Uterus (tissue), 4 donors: ENCODE measurements around the gene CTCF. TPM values are rescaled to one million over a fixed set of nuclear protein-coding genes. Genes with fewer than 3 reads are reported as not detected.

ENCODE experiments used
- DNase-seq, 2 donors: peaks; one replicate each; pipeline ENCODE4 v3.0.0-alpha.2; 2019 to 2020
- H3K27ac ChIP-seq, 2 donors: fragments of 200-600 bp; sonication (generic); 1 replicate in 1 of 2; 2 replicates in 1 of 2; pipeline ENCODE4 v1.5.1; 2016 to 2018
- H3K27me3 ChIP-seq, 2 donors: fragments of 200-600 bp; sonication (generic); one replicate each; pipeline ENCODE4 v1.5.1; 2018 to 2019; ENCODE audit warnings: control low read depth in 1 of 2
- H3K36me3 ChIP-seq, 2 donors: fragments of 200-600 bp; sonication (generic); one replicate each; pipeline ENCODE4 v1.5.1; 2019; ENCODE audit warnings: control low read depth in 1 of 2
- H3K4me1 ChIP-seq, 2 donors: fragments of 200-600 bp; sonication (generic); one replicate each; pipeline ENCODE4 v1.5.1; 2018 to 2019; ENCODE audit warnings: control low read depth in 1 of 2
- H3K4me3 ChIP-seq, 2 donors: fragments of 200-600 bp; sonication (generic); 1 replicate in 1 of 2; 2 replicates in 1 of 2; pipeline ENCODE4 v1.5.1; 2018 to 2019; ENCODE audit warnings: mild to moderate bottlenecking in 1 of 2
- H3K9me3 ChIP-seq, 2 donors: fragments of 200-600 bp; sonication (generic); one replicate each; pipeline ENCODE4 v1.5.1; 2019; ENCODE audit warnings: control low read depth in 1 of 2
- CTCF ChIP-seq, 4 experiments: fragments of 200-600 bp in 2 of 4; fragments of 450-650 bp in 2 of 4; sonication (generic) in 2 of 4; IDR thresholded peaks; one replicate each; pipeline ENCODE4 v1.5.1; 2016 to 2019; ENCODE audit warnings: antibody characterized with exemption in 4 of 4, mild to moderate bottlenecking in 2 of 4, moderate library complexity in 1 of 4
- POLR2A ChIP-seq, 2 donors: fragments of 450-650 bp; IDR thresholded peaks; one replicate each; pipeline ENCODE4 v1.6.1; 2016; ENCODE audit warnings: antibody characterized with exemption in 2 of 2, mild to moderate bottlenecking in 1 of 2, moderate library complexity in 1 of 2
- intact Hi-C: fragments of 100-400 bp; cut with DNase I; formaldehyde crosslinking; loops from one replicate; pipeline ENCODE4 v1.15.1; 2023; ENCODE audit warnings: low total_unique reads
- total RNA-seq, 4 donors: library from RNA; depleted of rRNA in 3 of 4; stranded (reverse); fragments of >200 nt in 3 of 4; gene quantifications; one replicate each; pipeline versions ENCODE4 v1.1.0 to v1.2.4, GENCODE V29; 2014 to 2023
- donor health status: DM: yes; HTN: yes; CAD: no.

The CTCF gene
- total RNA-seq, 4 donors from 2014 or later = 24.8 to 54.1 (median 43.7) TPM

- H3K27ac ChIP-seq = no peak overlapping the region
- peaks cover 32 to 35% of the 10 kb centered on the region in 2 donors for H3K27me3 ChIP-seq
- no peak overlapping the region for H3K4me3 ChIP-seq
- no peak for DNase-seq
- no peaks in the 10 kb centered on the region for H3K36me3 ChIP-seq
- intact Hi-C loops = no loop called here
- H3K4me1 ChIP-seq = peaks cover 0 to 18% of the 10 kb centered on the region in 2 donors
- no peaks in the 10 kb centered on the region for H3K9me3 ChIP-seq
- no peak for TF ChIP-seq CTCF (IDR thresholded peaks at IDR 0.05)
- TF ChIP-seq POLR2A (IDR thresholded peaks at IDR 0.05) = no peak
These were observed 86.6 kb downstream of the CTCF start for GRCh38 chr16:67648764-67649407.

- intact Hi-C loops = no loop called here
- no peak overlapping the region for H3K4me3 ChIP-seq
These were observed 87.2 kb downstream of the CTCF start for GRCh38 chr16:67649494-67649931.

GRCh38 chr16:67650023-67650422 is 87.7 kb downstream of the CTCF start:
- intact Hi-C loops = no loop called here
- Histone ChIP-seq H3K27ac (no peak overlapping the region), H3K27me3 (peaks cover 33 to 46% of the 10 kb centered on the region in 2 donors), H3K36me3 (no peaks in the 10 kb centered on the region), H3K9me3 (no peaks in the 10 kb centered on the region), H3K4me1 (peaks cover 0 to 15% of the 10 kb centered on the region in 2 donors), H3K4me3 (no peak overlapping the region)
- no peak for TF ChIP-seq CTCF (IDR thresholded peaks at IDR 0.05)
- no peak for DNase-seq

More at GRCh38 chr16:67649494-67649931, 87.2 kb downstream of the CTCF start:
- no peak for TF ChIP-seq POLR2A (IDR thresholded peaks at IDR 0.05)
- no peak for TF ChIP-seq CTCF (IDR thresholded peaks at IDR 0.05)
- no peaks in the 10 kb centered on the region for H3K9me3 ChIP-seq
- H3K27ac ChIP-seq = no peak overlapping the region
- H3K4me1 ChIP-seq = peaks cover 0 to 18% of the 10 kb centered on the region in 2 donors
- no peak for DNase-seq
- H3K27me3 ChIP-seq = peaks cover 33 to 41% of the 10 kb centered on the region in 2 donors
- no peaks in the 10 kb centered on the region for H3K36me3 ChIP-seq

GRCh38 chr16:67651039-67651438 is 88.7 kb downstream of the CTCF start:
- H3K4me1 ChIP-seq = peaks cover 0 to 13% of the 10 kb centered on the region in 2 donors
- TF ChIP-seq POLR2A (IDR thresholded peaks at IDR 0.05) (no peak), CTCF (IDR thresholded peaks at IDR 0.05) (no peak)
- no peaks in the 10 kb centered on the region for H3K9me3 ChIP-seq
- no peaks in the 10 kb centered on the region for H3K36me3 ChIP-seq
- peak in 1 of 2 donors; percentile 9 for DNase-seq
- no peak overlapping the region for H3K27ac ChIP-seq
- peaks cover 30 to 37% of the 10 kb centered on the region in 2 donors for H3K27me3 ChIP-seq
- intact Hi-C loops = no loop called here
- no peak overlapping the region for H3K4me3 ChIP-seq

GRCh38 chr16:67651847-67652246 is 89.5 kb downstream of the CTCF start:
- Histone ChIP-seq H3K4me3 (no peak overlapping the region), H3K27ac (no peak overlapping the region), H3K27me3 (peaks cover 30 to 36% of the 10 kb centered on the region in 2 donors), H3K36me3 (no peaks in the 10 kb centered on the region), H3K9me3 (no peaks in the 10 kb centered on the region), H3K4me1 (peaks cover 0 to 13% of the 10 kb centered on the region in 2 donors)
- no peak for TF ChIP-seq POLR2A (IDR thresholded peaks at IDR 0.05)
- intact Hi-C loops = no loop called here
- no peak for DNase-seq
